GM18517 (cell line): ENCODE data around the gene PMFBP1.

Source experiments
- ATAC-seq: cut with Tn5 transposase; IDR thresholded peaks from one replicate; pipeline ENCODE4 v1.9.1; 2021; ENCODE audit warnings: mild to moderate bottlenecking, moderate library complexity; ENCODE audit not compliant: unreplicated experiment

PMFBP1 gene

GRCh38 chr16:72189865-72190371 is 18.0 kb upstream of the PMFBP1 start:
- ATAC-seq = no peak

- ATAC-seq = no peak
Observed at GRCh38 chr16:72188541-72188940, 16.6 kb upstream of the PMFBP1 start.

GRCh38 chr16:72187551-72187950 is 15.6 kb upstream of the PMFBP1 start:
- ATAC-seq = no peak

- no peak for ATAC-seq
Observed at GRCh38 chr16:72182976-72183375, 11.0 kb upstream of the PMFBP1 start.

DNA sequence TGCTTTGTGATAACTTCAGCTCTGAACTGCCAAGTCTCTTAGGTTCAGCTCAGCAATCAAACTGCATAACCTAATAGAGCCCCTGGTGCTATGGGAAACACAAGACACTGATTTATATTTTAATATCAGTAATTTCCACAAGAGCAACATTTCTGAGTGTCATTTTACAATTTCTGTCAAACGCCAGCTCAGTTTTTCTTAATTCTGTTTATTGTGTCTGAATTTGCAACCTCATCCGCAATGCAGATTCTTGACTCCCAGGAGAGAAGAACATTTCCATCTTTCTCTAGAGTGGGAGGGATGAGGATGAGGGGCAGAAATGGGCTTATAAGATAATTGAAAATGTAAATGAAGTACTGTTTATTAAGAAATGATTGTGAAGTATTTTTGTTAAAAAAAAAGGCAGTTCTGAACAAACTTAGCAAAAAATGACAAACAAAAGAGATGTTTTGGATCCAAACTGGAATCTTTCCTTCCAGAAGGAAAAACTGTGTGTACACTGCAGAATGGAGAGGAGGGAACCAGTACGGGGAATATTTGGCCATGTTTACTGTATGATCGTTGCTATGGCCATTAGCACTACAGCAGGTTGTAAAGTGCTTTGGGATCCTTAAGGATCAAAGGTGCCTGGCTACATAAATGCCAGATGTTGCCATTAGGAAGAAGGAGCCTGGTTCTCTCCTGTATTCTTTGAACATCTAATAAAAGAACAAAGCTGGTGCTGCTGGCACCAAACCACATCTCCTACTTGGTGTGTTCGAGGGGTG is 7.4 kb upstream of the PMFBP1 start:
- no peak for ATAC-seq

GRCh38 chr16:72174726-72175125 is 2.8 kb upstream of the PMFBP1 start:
- ATAC-seq = no peak

DNA sequence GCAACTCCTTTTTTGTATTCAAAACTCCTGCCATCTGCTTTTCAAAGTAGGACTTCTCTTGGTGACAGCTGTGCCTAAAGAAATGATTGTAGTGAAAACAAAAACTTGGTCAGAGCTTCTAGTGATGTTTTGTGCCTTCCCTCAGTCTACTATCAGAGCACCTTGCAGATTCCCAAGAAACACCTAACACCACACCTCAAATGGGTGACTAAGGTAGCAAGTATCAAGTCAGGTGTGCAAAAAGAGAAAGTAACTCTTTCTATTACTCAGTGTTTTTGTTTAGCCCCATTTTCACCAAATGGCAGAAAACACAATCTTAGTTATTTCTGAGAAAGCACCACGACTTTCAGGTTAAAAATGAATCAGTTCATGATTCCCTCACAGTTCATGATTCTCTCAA is 2.0 kb upstream of the PMFBP1 start:
- ATAC-seq = no peak

DNA sequence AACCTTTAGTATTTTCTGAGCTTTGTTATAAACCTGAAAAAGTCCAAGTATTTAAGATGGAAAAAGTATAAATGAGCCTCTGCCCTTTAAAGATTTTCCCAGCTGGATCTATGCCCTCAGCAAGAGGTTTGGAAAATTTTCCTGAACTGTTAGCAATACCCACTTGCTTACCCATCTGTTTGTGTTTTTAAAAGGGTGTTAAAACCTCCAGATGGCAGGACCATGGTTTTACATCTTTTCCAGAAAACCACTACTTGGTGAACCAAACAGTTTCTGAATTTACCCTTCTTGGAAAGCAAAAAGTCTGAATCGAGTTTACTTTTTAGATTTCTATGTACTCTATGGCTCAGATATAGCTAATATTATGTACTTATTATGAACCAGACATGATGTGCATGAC is 719 bp downstream of the PMFBP1 start:
- no peak for ATAC-seq

DNA sequence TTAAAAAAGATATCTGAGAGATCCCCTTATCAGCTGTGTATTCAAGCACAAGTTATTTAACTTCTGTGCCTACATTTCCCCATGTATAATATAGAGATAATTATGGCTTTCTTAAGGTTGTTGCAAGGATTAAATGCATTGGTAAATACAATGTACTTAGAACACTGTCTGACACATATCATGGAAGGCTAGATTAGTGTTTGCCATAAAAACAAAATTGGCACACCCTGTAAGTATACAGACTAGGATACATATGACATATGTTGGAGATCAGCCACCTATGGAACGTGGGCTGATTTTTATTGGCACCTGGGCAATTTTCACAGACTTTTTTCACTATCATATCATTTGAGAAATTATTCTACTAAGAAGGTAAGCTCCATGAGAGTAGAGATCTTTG is 2.2 kb downstream of the PMFBP1 start:
- ATAC-seq = no peak

- no peak for ATAC-seq
Observed at GRCh38 chr16:72168365-72168764, 3.6 kb downstream of the PMFBP1 start.

DNA sequence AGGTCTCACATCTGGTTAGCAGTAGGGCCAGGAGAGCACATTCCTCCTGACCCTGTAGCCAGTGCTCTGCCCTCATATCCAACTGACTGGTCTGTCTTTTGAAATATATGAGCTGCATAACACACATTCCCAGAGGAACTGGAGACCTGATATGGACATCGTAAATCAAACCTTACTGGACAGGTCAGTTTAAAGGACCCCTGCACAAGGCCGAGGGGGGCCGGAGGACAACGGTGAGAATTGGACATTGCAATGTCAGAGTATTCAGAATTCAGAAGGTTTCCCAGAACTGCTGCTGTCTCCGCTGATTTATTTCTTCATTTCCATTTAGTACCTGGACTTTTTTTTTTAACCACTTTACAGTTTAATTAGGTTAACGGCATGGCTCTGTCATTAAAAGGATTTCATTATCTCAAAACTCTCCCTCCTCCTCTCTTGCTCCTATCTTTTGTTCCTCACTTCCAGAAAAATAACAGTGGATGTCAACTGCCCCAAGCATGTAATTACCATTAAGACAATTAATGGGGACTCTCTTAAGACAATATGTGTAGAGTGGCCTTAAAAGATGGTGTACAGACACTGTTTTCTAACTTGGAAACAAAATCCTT is 4.9 kb downstream of the PMFBP1 start:
- ATAC-seq = no peak

GRCh38 chr16:72166151-72166550 is 5.8 kb downstream of the PMFBP1 start:
- ATAC-seq = no peak

DNA sequence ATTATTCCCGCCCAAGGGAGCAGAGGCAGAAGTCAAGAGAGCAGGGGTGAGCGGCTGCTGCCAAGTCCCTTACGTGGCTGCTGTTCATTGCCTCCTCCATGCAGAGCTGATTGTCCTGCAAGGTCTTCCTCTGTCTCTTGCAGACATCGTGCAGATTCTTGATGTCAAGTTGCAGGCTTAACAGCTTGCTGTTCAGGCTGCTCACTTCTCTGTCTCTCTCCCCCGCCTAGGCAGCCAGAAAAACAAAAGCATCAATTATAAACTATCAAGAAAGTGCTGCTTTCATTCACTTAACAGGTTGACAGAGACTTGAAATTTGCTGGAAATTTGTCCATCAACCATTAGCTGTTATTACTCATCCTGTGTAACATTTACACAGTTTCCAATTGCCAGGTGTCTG is 7.3 kb downstream of the PMFBP1 start:
- no peak for ATAC-seq

GRCh38 chr16:72162105-72162692 is 9.8 kb downstream of the PMFBP1 start:
- ATAC-seq = no peak

DNA sequence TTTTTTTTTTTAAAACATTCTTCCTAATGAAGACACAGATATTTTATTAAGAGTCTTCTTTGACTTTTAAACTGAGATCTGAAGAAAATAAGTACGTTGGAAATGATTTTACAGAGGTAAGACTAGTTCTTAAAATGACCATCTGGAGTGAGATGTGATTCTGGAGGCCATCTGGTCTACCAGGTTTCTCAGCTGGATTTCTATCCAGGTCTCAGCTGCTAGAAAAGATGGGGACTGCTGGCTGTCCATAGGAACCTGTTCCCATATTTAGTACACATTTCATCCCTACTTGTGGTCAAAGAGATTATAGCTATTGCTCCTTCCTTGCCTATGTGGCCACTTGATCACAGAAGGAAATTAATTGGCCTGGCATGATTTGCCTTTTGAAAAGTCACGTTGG is 12.2 kb downstream of the PMFBP1 start:
- ATAC-seq = no peak

DNA sequence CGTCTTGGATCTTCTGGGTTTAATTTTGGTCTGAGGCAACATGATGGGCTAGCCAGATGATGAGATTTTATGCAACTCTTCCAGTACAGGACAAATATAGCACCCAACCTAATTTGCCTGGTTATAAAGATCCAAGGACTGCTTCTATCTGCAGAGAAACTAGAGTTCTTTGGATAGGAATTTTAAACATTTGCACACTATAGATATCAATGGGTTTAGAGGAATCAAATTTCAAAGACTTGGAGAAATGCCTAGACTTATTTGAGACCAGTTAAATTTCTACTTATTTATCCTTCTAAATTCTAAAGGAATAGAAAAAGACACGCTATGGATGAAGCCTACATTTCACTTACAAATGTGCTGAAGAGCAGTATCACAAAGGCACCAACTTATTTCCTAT is 12.6 kb downstream of the PMFBP1 start:
- no peak for ATAC-seq

DNA sequence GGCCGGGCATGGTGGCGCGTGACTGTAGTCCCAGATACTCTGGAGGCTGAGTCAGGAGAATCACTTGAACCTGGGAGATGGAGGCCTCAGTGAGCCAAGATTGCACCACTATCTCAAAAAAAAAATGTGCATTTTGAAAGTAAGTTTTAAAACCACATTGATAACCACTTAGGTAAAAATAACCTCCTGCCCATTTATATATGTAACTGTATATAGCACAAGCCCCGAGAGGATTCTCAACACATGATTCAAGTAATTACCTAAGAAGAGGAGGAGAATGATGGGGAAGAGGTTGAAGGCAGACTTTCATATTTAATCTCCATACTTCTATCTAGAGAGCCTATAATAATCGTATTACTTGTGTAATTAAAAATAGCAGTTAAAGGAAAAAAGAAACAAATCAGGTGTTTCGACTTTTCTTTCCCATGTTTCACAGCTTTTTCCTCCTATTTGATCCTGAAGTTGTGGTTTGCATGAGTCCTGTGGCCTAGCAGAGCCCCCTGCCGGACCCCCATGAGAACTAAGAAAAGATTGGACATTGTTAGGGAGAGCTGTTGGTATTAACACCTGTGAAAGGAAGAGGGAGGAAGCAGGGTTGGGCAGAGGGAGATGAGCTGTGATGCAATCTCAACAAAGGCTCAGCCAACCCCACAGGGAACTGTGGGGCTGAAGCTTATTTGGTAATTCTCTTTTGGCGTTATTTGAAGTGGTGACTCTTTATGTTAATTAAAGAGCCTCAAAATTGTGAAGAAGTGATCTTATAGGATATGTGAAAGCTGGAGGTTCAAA is 22.1 kb downstream of the PMFBP1 start:
- ATAC-seq = no peak

DNA sequence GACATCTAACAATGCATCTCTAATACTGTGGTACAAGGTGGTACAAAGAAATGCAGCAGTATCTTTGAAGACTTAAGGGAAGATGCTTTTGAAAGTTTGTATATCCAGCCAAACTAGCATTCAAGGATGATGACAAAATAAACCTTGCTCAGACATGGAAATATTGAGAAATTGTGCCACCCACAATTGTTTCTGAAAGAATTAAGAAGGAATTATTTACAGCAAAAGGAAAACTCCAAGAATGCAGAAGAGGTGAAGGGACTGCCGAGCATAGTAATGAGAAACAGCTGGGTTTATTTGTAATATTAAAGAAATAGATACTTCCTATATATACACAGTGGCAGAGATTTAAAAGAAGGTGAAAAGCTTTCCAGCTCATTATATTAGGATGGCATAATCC is 29.5 kb downstream of the PMFBP1 start:
- no peak for ATAC-seq

- ATAC-seq = no peak
Observed at GRCh38 chr16:72139908-72140307, 32.0 kb downstream of the PMFBP1 start.

- no peak for ATAC-seq
Observed at GRCh38 chr16:72138064-72138572, 33.8 kb downstream of the PMFBP1 start.

DNA sequence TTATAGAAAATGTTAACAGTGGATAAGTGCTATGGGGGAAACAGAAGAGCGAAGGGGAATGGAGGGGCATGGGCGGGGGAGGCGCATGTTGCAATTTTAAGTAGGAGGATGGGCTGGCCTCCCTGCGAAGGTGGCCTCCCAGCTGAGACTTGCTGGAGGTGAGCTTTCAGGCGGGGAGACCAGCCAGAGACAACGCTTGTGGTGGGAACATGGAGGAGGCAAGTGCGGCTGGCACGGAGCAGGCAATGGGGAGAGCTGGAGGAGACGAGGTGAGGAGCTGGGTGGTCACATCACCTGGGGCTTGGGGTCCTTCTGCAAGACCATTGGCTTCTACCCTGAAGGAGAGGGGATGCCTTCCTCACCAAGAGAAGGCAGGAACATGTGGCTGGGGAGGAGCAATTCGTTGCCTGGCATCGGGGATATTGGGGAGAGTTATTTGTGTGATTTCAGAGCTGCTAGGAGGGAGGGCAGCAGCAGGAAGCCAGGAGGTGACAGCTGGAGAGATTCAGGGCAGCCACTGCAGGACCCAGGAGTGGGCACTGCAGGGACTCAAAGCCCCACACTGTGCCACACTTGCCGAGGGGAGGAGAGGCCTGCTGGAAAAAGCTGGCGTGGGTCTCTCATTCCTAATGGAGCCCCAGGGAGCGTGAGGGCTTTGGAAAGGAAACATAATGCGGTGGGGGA is 34.4 kb downstream of the PMFBP1 start:
- ATAC-seq = no peak
